Left ventricle myocardium superior (tissue), 1 donor: ENCODE data around the gene AGK. TPM values are rescaled to one million over a fixed set of nuclear protein-coding genes. Genes with fewer than 3 reads are reported as not detected.
"Not testable (repeated sequence)": the region's sequence is repeated elsewhere in the genome, so short reads cannot be mapped to it uniquely, and the experiment has no call there.

Source experiments
- ATAC-seq: fragments of 200-7000 bp; cut with Tn5 transposase; one replicate; pipeline ENCODE4 v1.9.1; 2020; ENCODE audit warnings: mild to moderate bottlenecking, moderate library complexity
- DNase-seq: peaks from one replicate; pipeline ENCODE4 v3.0.0-alpha.2; 2020
- intact Hi-C: fragments of 100-400 bp; cut with micrococcal nuclease; formaldehyde crosslinking; loops from one replicate; pipeline ENCODE4 v1.11.0; 2022
- total RNA-seq: library from RNA; stranded (reverse); fragmentation: NEBNext Ultra II Directional; extraction: Animal tissue kit (Norgen Biotek cat#: 25700); gene quantifications from one replicate; pipeline ENCODE4 v1.2.1, GENCODE V29; 2021
- donor health status: DM: no; HTN: yes; CAD: no; lungs with severe emphysema.

AGK gene
- total RNA-seq, 1 donor from 2014 or later: 37.7 TPM

DNA sequence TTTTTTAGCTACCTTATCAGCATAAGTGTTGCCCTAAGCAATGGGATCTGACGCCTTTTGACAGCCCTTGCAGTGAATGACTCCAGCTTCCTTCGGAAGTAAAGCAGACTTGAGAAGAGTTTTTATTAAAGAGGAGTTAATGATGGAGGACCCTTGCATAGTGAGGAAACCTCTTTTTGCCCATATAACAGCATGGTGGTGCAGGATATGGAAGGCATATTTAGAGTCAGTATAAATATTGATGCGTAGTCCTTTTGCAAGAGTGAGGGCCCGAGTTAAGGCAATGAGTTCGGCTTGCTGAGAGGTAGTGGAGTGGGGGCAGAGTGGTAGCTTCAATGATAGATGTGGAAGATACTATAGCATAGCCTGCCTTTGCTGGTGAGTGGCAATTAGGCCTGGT is 28.7 kb downstream of the AGK start:
- ATAC-seq, DNase-seq, intact Hi-C loops: not testable (repeated sequence)

DNA sequence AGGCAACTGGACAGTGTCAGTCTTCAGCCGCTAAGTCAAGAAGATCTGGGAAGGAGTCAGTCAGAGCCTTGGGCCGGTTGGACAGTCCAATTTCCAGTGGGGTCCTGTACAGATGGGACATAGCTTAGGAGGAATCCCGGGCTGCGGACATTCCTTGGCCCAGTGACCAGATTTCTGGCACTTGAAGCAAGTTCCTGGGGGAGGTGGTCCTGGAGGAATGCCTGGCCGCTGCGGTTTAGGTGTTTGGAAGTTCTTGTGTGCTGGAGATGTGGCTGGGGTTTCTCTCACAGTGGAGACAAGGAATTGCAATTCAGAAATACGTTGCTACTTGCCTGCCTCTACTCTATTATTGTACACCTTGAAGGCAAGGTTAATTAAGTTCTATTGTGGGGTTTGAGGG is 30.9 kb downstream of the AGK start:
- ATAC-seq, intact Hi-C loops, DNase-seq: not testable (repeated sequence)

DNA sequence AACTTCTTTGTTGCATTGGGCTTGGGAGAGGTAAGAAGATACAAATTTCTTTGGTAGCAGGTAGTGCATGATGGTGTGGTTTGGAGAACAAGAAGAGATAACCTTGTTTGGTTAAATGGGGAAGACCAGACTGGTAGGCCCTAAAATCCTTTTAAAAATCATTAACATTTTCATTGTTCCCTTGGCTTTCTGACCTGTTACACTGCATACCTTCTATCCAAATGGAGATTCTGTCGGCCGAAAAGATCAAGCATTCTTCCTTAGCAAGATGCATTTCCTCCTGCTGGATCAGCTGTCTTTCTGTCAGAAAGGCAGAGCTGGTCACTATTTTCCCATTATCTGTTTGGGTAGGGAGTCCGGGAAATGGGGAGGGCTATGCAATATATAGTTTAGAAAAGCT is 33.7 kb downstream of the AGK start:
- ATAC-seq: no peak

DNA sequence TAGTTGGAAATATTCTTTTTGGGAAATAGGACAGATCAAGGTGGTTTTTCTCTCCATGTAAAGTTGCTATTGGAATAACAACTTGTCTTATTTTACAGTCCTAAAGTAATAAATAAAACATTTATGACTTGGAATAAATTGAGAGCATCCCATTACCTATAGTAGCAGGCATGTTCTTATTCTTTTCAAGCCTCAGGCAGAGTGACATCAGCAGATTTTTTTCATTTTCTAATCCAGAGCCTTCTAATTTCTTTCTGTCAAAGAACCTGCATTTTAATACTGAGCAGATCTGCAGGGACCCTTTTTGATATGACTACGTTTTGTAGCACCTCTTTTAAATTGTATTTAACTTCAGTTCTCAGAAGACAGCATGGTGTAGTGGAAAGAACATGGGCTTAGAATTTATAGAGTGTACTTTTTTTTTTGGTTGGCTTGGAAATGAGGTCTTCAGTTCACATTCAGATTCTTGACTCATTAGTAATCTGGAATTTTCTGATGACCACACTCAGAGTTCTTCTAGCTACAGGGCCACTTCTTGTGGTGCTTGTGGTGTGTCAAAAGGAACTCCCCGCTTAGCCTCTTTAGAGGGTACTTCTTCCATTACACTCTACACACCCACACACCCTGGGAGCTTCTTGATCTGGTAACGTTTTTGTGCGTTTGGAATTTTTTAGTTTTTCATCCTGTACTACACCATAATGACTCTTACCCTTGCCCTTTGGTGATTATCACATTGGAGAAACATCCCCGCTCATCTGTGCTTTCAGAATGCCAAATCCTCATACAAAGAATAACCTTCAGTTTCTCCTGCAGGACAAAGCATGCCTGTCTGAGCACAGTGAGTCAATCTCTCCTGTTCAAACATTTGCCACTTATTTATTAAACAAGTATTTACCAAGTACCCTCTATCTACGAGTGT is 34.6 kb downstream of the AGK start:
- peak; percentile 38 for ATAC-seq
- intact Hi-C loops: no loop called here
- DNase-seq: no peak

More for the DNA sequence above, 33.7 kb downstream of the AGK start:
- no peak for DNase-seq
- intact Hi-C loops: no loop called here

DNA sequence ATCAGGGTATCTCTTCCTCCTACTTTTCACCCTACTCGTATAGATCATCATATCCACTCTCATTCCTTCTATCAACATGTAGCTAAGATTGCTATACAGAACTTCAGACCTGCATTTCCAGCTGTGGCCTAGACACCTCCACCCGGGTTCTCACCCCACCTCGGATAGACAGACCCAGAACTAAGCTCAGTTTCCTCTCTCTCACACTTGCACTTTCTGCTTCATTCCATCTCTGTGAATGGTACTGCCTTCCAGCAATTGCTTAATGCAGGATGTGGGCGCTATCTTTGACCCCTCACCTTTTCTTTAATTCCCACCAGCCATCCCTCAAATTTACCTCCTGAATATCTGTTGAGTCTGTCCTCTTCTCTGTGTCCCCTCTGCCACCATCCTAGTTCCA is 35.7 kb downstream of the AGK start:
- intact Hi-C loops: no loop called here
- ATAC-seq (no peak), DNase-seq (no peak)

DNA sequence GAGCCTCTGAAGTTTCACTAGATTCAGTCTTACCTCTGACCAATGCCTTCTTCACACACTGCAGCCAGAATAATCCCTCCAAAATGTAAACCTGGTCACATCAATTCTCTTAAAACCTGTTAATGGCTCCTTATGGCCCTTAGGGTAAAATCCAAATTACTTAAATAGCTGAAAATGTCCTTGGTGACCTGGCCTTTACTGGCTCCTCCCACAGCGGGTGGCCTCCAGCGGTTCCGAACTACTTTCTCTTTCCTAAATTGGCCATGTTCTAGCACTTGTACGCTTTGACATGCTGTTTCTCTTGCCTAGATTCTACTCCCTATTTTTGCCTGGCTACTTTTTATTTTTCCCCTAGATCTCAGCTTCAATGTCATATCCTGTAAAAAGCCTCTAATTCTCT is 36.1 kb downstream of the AGK start:
- DNase-seq: no peak
- no peak for ATAC-seq
- intact Hi-C loops: no loop called here

DNA sequence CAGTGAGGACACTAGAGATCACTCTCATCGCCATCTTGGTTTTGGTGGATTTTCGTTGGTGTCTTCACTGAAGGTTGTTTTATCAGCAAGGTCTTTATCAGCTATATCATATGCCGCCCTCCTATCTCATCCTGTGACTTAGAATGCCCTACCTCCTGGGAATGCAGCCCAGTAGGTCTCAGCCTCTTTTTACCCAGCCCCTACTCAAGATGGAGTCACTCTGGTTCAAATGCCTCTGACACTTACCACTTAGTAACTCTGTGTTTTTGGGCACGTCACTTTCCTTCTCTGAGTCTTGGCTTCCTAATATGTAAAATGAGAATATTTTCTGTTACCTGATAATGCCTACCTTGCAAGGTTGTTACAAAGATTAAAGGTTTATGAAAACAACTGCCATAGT is 37.7 kb downstream of the AGK start:
- no peak for ATAC-seq
- no peak for DNase-seq
- intact Hi-C loops: no loop called here

DNA sequence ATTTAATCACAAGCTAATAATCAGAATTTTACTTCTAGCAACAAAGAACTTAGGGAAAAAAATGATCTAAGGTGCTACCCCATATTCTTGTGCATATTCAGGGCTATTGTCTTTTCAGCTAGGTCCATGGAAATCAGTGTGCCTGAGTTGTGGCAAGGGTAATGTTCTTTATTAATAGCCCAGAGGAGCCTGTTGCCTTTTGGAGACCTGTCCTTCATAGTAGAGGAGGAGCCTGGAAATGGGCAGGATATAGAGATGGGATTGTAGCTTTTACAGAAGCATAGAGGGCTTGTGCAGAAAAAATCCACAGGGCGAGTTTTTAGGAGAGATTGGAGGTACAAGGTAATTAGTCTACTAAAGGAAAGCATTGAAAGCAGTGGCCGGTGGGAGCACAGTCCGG is 38.9 kb downstream of the AGK start:
- intact Hi-C loops: no loop called here
- no peak for DNase-seq
- peak; percentile 74 for ATAC-seq

DNA sequence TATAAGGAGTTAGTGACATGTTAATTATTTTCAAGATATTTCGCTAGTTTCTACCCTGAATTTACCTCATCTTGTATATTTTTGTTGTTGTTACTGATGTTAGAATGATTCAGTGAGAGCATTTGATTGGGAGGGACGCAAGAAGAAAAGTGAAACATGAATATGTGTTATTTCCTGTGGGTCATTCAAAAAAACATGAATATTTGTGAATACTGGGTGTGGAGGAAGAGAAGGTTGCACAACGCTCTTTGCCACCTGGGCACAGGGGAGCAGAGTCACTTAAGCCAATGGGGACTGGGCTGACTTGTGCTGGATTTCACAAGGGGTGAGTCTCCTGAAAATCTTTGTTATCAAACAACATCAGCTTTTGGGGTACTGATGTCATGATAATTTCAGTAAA is 39.5 kb downstream of the AGK start:
- DNase-seq (no peak), ATAC-seq (no peak)
- intact Hi-C loops: no loop called here

DNA sequence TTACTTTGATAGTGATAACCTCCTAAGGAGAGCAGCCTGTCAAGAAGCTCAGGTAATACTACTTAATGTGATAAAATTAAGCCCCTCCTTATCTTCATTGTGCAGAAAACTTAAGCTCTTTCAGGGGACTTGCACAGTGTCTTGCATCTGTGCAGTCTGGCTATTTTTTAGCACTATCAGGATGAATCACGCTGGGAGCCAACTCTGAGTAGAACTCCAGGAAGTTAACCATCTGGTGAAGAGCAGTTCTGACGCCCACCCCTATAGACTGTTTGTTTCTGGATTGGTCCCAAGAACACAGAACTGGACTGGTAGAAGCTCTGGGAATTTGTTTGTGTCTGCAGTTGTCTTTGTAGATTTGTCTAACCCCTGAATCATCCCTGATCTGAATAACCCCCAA is 41.9 kb downstream of the AGK start:
- peak; percentile 33 for ATAC-seq

DNA sequence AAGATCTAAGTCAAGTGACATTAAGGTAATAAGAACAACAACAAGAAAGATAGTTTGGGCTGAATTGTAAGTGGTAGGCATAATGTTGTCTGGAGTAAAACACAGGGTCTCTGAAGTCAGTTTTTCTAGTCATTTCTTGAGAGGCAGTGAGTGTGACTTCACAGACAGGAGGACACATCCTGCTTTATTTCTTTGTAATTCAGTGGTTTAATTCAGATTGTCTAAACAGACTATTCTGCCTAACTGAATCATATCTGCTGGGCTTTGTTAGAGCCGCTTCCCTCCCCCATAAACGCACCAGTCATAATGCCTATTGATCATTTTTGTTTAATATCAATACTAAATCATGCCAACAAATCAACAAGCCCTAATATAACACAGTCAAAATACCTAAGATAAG is 46.8 kb downstream of the AGK start:
- DNase-seq (no peak), ATAC-seq (no peak)
- intact Hi-C loops: no loop called here

More for the DNA sequence above, 41.9 kb downstream of the AGK start:
- intact Hi-C loops: no loop called here
- DNase-seq: no peak

DNA sequence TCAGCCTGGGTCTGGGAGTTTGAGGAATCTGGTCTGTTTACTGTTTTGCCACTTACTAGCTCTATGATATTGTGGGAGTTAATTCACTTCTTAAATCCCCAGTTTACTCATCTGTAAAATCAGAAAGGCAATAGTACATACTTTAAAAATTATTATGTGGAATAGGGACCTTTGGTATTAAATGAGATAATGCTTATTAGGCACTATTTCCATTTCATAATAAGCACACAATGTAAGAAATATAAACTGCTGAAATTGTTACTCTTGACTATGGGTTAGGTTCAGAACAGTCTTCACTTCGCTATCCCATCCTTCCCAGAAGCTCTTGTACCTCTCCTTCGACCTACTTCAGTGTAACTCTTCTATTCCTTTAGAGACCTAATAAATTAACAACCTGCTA is 47.2 kb downstream of the AGK start:
- no peak for ATAC-seq
- intact Hi-C loops: no loop called here

DNA sequence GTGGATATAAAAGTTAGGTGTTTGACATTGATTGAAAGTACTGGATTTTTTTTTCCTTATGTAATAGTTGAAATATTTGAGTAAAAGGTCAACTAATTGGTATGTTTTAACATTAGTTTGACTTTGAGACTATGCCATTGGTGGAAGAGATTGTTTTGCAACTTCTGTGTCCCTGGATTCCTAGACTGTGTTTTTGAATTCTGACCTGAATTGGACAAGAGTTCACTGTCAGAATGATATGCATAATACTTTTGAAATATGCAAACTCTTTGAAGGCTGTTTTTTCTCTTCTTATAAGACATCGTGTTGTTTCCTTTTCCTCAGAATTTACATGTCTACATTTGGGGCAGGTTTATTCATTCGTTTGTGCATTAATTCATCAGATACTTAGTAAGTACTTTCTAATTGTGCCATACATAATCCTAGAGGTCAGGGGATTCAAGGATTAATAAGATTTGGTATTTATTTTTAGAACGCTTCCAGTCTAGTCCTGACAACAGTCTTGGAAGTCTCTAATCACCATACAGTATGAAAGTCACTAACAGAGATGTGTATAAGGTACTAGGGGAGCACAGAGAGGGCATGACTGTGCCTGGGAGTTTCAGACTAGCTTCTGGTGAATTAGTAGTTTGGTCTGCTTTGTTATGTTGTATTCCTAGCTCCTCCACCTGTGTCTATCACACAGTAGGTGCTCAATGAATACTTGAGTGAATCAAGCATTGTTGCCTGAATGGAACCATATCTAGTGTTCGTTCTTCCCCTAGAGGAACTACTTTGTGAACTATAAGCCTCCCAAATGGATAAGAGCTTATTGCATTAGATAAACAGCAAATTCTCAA is 49.2 kb downstream of the AGK start:
- ATAC-seq (no peak), DNase-seq (no peak)
- intact Hi-C loops: no loop called here

More for the DNA sequence above, 47.2 kb downstream of the AGK start:
- DNase-seq: no peak

DNA sequence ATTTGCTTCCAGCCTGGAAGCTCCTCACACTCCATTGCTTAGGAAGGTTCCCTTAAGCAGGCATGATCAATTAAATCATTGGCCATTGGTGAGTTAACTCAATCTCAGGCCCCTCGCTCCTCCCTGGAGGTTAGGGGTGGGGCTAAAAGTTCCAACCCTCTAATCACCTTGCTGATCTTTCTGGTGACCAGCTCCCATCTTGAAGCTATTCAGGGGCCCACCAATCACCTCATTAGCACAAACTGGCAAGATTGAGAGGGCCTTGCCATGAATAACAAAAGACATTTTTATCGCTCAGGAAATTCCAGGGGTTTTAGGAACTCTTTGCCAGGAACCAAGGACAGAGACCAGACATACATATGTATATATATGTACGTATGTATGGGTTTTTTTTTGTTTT is 58.4 kb downstream of the AGK start:
- intact Hi-C loops: no loop called here
- no peak for ATAC-seq
- DNase-seq: no peak

DNA sequence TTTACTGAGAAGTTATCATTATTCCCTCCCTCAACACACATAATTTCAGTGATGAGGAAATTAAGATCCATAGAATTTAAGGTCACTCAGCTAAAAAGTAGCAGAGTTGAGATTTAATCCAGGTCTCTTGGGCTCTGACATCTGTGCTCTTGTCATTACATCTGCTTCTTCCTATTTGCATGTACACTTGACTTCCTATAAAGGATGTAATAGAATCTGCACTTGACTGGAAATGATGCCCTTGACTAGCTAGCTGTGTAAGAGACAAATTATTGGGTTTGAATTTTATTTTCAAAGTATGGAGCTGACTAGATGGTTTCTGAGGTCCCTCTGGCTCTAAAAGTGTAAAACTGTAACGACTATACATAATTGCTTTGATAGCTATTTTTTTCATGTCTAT is 59.5 kb downstream of the AGK start:
- intact Hi-C loops: no loop called here
- ATAC-seq: no peak

DNA sequence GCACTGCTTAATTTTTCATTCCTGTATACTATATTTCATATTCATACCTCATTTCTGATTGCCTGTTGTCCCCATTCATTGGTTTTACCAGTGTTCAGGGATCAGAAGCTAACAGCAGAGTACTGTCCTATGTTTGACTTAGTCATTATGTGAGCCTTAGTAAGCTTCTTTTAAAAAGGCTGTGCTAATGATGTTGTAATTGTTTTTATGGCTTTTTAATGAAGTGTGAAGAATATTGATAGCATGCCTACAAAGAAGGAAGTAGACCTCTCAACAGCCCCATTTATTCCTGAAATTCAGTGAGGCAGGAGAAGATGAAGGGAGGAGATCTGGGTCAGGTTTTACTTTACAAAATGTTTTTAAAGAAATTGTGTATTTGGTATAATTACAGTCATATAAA is 61.7 kb downstream of the AGK start:
- intact Hi-C loops: no loop called here
- no peak for ATAC-seq
- DNase-seq: no peak

More for the DNA sequence above, 59.5 kb downstream of the AGK start:
- no peak for DNase-seq

DNA sequence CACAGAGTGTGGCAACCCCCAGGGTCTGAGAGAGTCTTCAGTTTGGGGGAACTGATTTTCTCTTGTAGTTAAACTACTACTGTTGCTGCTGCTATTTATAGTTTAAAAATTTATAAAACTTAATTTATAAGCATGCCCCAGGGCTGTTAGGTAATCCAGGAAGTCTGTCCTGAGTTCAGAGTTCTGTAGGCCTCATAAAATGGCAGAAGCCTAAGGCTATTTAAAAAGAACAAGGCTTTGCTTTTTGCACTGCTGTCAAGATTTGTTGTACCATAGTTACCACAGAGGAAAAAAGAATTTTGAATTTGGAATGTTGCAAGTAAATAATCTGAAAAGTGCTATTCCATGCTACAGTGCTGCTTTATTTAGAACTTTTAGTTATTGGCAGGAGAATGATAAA is 66.1 kb downstream of the AGK start:
- ATAC-seq: no peak
- DNase-seq: no peak
- intact Hi-C loops: no loop called here

DNA sequence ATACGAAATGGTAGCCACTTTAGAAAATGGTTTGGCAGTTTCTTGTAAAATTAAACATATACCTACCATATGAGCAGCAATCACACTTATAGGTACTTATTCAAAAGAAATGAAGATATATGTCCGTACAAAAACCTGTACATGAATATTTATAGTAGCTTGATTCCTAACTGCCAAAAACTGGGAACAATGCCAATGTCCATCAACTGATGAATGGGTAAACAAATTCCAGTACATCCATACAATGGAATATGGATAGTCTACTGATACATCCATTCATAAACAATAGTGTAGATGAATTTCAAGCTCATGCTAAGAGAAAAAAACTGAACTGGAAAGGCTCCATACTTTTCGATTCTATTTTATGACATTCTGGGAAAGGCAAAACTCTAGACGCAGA is 68.5 kb downstream of the AGK start:
- ATAC-seq: no peak

DNA sequence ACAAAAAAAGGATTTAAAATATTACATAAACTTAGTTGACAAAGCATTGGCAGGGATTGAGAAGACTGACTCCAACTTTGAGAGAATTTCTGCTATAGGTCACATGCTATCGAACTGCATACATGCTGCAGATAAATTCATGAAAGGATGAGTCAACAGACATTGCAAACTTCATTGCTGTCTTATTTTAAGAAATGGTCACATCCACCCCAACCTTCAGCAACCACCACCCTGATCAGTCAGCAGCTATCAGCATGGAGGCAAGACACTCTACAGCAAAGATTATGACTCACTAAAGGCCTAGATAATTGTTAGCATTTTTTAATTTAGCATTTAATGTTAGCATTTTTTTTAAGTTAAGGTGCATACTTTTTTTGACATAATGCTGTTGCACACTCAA is 73.6 kb downstream of the AGK start:
- ATAC-seq: no peak
- intact Hi-C loops: no loop called here
- no peak for DNase-seq

More for the DNA sequence above, 68.5 kb downstream of the AGK start:
- DNase-seq: no peak
- intact Hi-C loops: no loop called here

DNA sequence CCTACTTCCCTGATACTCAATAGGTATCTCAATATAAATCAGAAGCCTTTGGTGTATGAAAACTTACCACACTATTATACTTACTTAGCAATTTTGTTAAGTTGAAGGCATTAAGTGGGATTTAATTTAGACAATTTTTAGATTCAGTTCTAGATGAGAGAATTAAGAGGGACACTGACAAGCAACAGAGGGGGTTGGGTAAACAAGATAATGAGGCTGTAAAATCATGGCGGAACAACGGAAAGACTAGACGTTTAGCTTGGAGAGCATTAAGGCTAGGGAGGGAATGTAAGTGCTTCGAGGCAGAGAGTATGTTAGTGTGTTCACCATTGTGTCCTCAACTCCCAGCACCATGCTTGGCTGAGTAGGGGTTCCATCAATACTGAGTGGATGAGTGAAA is 79.4 kb downstream of the AGK start:
- intact Hi-C loops: no loop called here
- ATAC-seq: no peak
- DNase-seq: no peak
